ENCODE data around the gene GABRG3.
"Not testable (repeated sequence)": the region's sequence is repeated elsewhere in the genome, so short reads cannot be mapped to it uniquely, and the experiment has no call there.

Gene GABRG3

DNA sequence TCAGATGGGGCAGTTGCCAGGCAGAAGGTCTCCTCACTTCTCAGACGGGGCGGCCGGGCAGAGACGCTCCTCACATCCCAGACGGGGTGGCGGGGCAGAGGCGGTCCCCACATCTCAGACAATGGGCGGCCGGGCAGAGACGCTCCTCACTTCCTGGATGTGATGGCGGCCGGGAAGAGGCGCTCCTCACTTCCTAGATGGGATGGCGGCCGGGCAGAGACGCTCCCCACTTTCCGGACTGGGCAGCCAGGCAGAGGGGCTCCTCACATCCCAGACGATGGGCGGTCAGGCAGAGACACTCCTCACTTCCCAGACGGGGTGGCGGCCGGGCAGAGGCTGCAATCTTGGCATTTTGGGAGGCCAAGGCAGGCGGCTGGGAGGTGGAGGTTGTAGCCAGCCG lies 33.2 kb downstream of the GABRG3 start:
- H3K27me3 ChIP-seq (ENCODE audit: control insufficient read depth, insufficient read depth, low read length); H3K9me3 ChIP-seq (ENCODE audit: control insufficient read depth, insufficient read depth, low read length); H3K4me1 ChIP-seq (ENCODE audit: control insufficient read depth, insufficient read depth, low read length); H3K36me3 ChIP-seq (ENCODE audit: control insufficient read depth, insufficient read depth, low read length); H3K4me3 ChIP-seq (ENCODE audit: low read depth, low read length); H3K9ac ChIP-seq (ENCODE audit: low read depth, low read length): not testable (repeated sequence)

DNA sequence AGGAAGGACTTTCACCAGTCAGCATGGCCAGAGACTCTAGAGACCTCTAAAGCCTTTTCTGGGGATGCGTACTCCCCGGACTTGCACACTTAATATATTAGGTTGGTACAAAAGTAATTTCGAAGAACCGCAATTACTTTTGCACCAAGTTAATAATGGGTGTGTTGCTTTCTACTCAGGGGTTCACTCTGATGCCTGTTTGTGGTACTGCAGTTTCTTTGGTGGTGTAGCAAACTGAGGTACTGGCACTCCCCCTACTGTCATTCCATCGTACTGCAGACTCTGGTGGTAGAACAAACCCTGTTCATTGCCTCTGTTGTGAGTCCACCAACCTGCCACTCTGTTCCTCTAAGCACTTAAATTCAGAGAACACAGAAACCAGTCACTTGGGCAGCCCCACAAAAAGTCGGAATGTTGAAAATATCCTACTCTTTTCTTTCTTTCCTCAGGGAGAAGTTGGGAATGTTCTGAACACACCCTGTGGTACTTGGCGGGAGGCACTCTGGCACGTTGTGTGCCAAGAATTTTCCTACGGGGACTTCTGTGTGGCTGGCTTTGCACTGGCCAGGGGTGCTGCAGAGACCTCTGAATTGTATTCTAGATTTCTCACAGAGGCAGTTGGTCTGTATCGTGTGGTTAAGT lies 46.3 kb downstream of the GABRG3 start:
- Histone ChIP-seq H3K4me3 (ENCODE audit: low read depth, low read length) (no peak overlapping the region), H3K9ac (ENCODE audit: low read depth, low read length) (no peak overlapping the region), H3K36me3 (ENCODE audit: control insufficient read depth, insufficient read depth, low read length) (no peaks in the 10 kb centered on the region), H3K4me1 (ENCODE audit: control insufficient read depth, insufficient read depth, low read length) (no peaks in the 10 kb centered on the region), H3K27me3 (ENCODE audit: control insufficient read depth, insufficient read depth, low read length) (no peaks in the 10 kb centered on the region), H3K9me3 (ENCODE audit: control insufficient read depth, insufficient read depth, low read length) (no peaks in the 10 kb centered on the region)

DNA sequence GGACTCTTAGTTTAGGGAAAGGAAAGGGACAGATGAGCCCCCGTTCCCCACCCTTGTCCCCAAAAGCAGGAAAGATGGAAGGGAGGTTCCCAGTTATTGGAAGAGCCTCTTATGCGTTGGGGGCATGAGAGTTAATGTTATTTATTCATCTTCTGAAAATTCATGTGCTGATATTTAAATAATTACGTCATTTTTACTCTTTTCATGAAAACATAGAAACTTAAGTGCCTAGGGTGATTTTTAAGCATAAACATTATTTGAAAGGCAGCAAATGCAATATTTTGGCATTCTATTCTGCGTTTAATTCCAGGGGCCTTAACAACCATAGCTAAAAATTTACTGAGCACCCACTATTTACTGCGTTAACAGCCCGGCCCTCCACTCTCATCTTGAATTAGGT lies 48.7 kb downstream of the GABRG3 start:
- Histone ChIP-seq H3K27me3 (ENCODE audit: control insufficient read depth, insufficient read depth, low read length) (no peaks in the 10 kb centered on the region), H3K9me3 (ENCODE audit: control insufficient read depth, insufficient read depth, low read length) (no peaks in the 10 kb centered on the region), H3K36me3 (ENCODE audit: control insufficient read depth, insufficient read depth, low read length) (no peaks in the 10 kb centered on the region), H3K9ac (ENCODE audit: low read depth, low read length) (no peak overlapping the region), H3K4me1 (ENCODE audit: control insufficient read depth, insufficient read depth, low read length) (no peaks in the 10 kb centered on the region), H3K4me3 (ENCODE audit: low read depth, low read length) (no peak overlapping the region)

DNA sequence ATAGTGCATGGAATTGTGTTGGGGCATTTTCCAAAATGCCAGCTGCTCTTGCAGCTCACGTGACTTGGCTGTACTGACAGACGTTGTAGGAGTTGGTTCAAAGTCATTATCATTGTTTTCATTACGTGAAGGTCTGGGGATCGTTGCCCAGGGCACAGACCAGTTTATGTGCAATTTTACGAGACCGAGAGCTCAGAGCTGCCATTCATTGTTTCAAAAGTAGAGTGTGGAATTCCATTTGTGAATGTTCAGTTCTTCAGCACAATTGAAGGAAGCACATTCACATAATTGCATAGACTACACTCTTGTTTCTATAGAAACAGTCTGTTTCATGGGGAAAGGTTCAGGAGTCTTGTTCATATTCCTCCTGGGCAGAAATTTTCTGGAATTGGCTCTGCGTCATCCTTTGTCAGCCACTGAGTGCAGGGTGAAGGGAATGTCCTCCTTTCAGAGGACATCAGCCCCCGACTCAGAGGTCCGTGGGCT lies 54.5 kb downstream of the GABRG3 start:
- no peaks in the 10 kb centered on the region for H3K9me3 ChIP-seq (ENCODE audit: control insufficient read depth, insufficient read depth, low read length)
- H3K27me3 ChIP-seq (ENCODE audit: control insufficient read depth, insufficient read depth, low read length), result no peaks in the 10 kb centered on the region
- H3K36me3 ChIP-seq (ENCODE audit: control insufficient read depth, insufficient read depth, low read length), result no peaks in the 10 kb centered on the region
- H3K9ac ChIP-seq (ENCODE audit: low read depth, low read length), result no peak overlapping the region
- H3K4me1 ChIP-seq (ENCODE audit: control insufficient read depth, insufficient read depth, low read length), result peaks cover 6% of the 10 kb centered on the region
- H3K4me3 ChIP-seq (ENCODE audit: low read depth, low read length), result no peak overlapping the region

DNA sequence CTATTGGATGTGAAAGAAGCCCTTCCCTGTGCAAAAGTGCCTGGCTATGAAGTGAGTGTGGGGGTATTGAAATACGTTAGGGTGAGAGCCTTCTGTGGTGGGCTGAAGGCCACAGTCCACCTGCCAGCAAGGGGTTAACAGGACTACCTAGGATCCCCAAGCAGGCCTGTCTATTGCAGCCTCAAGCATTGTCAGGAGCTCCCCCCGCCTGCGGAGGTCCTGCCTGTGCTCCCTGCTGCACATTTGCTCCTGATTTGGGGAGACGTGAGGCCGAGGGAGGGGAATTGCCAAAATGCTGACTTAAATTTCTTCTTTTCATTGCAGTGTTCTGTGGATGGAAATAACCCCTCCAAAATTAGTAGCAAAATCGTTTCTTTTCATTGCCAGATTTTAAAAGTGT lies 56.2 kb downstream of the GABRG3 start:
- Histone ChIP-seq H3K9ac (ENCODE audit: low read depth, low read length) (no peak overlapping the region), H3K4me1 (ENCODE audit: control insufficient read depth, insufficient read depth, low read length) (peaks cover 6% of the 10 kb centered on the region), H3K36me3 (ENCODE audit: control insufficient read depth, insufficient read depth, low read length) (no peaks in the 10 kb centered on the region), H3K9me3 (ENCODE audit: control insufficient read depth, insufficient read depth, low read length) (no peaks in the 10 kb centered on the region), H3K27me3 (ENCODE audit: control insufficient read depth, insufficient read depth, low read length) (no peaks in the 10 kb centered on the region), H3K4me3 (ENCODE audit: low read depth, low read length) (no peak overlapping the region)

DNA sequence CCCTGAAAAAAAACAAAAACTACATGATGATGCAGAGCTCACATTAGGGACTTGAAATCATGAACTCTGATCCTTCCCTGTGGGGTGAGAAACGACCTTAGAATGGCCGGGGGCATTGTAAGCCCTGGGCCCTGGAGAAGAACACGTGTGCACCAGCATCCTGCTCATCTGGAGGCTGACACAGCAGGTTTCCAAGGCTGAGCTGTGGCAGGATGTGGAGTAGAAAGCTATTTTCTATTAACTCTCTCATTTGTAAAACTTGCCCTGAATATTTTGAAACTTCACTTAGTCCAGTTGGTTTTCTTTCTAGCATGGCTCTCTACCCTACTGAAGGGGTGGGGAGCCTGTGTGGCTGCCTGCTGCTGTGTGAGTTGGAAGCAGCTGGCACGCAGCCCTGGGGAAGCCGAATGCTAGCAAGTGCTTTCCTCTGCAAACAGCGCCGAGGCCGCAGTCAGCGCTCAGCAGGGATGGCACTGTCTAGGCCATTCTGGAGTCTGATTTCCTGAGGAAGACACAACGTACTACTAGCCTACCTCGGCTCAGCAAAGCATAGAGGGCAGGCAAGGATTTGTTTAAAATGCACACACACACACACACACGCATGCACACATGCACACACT lies 58.0 kb downstream of the GABRG3 start:
- no peak overlapping the region for H3K4me3 ChIP-seq (ENCODE audit: low read depth, low read length)
- H3K9me3 ChIP-seq (ENCODE audit: control insufficient read depth, insufficient read depth, low read length), result no peaks in the 10 kb centered on the region
- H3K36me3 ChIP-seq (ENCODE audit: control insufficient read depth, insufficient read depth, low read length), result no peaks in the 10 kb centered on the region
- H3K27me3 ChIP-seq (ENCODE audit: control insufficient read depth, insufficient read depth, low read length), result no peaks in the 10 kb centered on the region
- H3K9ac ChIP-seq (ENCODE audit: low read depth, low read length), result no peak overlapping the region
- peaks cover 6% of the 10 kb centered on the region for H3K4me1 ChIP-seq (ENCODE audit: control insufficient read depth, insufficient read depth, low read length)

DNA sequence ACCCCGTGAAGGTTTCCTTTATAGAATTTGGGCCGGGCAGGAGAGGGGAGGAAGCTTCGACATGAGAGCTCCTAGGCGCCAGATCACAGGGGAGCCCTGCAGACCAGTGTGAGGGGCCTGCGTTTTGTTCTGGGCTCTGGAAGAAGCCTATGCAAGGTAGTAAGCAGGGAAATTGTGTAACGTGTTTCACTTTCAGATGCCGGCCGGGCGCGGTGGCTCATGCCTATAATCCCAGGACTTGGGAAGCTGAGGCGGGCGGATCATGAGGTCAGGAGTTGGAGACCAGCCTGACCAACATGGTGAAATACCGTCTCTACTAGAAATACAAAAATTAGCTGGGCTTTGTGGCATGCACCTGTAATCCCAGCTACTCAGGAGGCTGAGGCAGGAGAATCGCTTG lies 65.2 kb downstream of the GABRG3 start:
- Histone ChIP-seq H3K36me3 (ENCODE audit: control insufficient read depth, insufficient read depth, low read length) (no peaks in the 10 kb centered on the region), H3K9me3 (ENCODE audit: control insufficient read depth, insufficient read depth, low read length) (no peaks in the 10 kb centered on the region), H3K9ac (ENCODE audit: low read depth, low read length) (no peak overlapping the region), H3K4me3 (ENCODE audit: low read depth, low read length) (no peak overlapping the region), H3K27me3 (ENCODE audit: control insufficient read depth, insufficient read depth, low read length) (no peaks in the 10 kb centered on the region), H3K4me1 (ENCODE audit: control insufficient read depth, insufficient read depth, low read length) (no peaks in the 10 kb centered on the region)

DNA sequence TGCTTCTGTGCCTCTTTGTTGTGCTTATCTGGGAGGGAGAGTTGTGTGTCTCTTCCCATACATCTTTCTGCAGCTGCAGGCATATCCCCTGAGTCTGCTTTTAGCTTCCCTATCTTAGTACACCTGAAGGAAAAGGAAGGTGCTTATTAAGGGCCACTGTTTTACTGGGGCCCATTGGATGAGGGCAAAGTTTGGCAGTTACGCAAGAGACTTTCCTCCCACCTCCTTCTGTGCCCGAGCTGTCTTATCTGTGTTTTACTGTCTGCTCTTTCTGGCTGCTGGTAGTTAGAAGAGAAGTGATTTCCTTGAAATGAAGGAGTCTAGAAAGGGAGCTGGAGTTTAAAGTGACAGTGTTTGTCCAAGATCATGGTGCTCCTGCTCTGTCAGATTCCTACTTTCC lies 66.5 kb downstream of the GABRG3 start:
- H3K9me3 ChIP-seq (ENCODE audit: control insufficient read depth, insufficient read depth, low read length), result no peaks in the 10 kb centered on the region
- H3K36me3 ChIP-seq (ENCODE audit: control insufficient read depth, insufficient read depth, low read length), result no peaks in the 10 kb centered on the region
- no peak overlapping the region for H3K9ac ChIP-seq (ENCODE audit: low read depth, low read length)
- no peaks in the 10 kb centered on the region for H3K4me1 ChIP-seq (ENCODE audit: control insufficient read depth, insufficient read depth, low read length)
- no peak overlapping the region for H3K4me3 ChIP-seq (ENCODE audit: low read depth, low read length)
- H3K27me3 ChIP-seq (ENCODE audit: control insufficient read depth, insufficient read depth, low read length), result no peaks in the 10 kb centered on the region

DNA sequence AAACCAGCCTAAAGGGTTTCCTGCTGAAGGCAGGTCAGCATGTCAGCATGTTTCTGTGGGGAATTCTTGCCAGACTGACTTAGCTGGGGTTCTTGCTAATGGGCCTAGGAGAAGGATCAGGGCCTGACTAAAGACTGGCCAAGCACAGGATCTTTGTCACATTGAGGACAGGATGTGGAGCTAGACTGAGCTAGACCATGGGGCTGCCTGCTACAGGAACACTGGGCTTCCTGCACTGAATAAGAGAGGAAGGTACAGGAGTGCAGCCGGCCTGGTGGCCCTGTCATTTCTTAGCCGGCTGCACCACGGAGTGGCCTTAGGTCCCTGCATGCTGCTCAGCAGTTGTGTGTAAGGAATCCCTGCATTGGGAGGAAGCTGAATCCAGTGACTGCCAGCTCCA lies 68.2 kb downstream of the GABRG3 start:
- Histone ChIP-seq H3K4me1 (ENCODE audit: control insufficient read depth, insufficient read depth, low read length) (no peaks in the 10 kb centered on the region), H3K9me3 (ENCODE audit: control insufficient read depth, insufficient read depth, low read length) (no peaks in the 10 kb centered on the region), H3K27me3 (ENCODE audit: control insufficient read depth, insufficient read depth, low read length) (no peaks in the 10 kb centered on the region), H3K9ac (ENCODE audit: low read depth, low read length) (no peak overlapping the region), H3K36me3 (ENCODE audit: control insufficient read depth, insufficient read depth, low read length) (no peaks in the 10 kb centered on the region), H3K4me3 (ENCODE audit: low read depth, low read length) (no peak overlapping the region)

DNA sequence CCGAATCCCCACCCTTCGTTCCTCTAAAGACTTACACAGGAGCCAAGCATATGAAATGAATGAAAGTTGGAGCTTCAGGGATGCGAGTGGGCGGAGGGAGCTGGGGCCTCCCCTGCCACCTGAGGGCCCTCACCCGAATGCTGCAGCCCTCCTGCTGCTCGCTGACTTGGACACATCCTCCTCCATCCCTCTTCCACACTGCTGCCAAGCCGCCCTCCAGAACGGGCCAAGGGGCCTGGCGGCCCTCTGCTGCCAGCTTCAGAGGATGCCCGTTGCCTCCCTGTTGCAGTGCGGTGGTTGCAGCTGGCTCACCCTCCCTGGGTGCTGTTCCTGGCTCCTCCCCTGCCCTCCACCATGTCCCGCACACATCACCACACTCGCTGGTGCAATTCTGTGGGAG lies 71.2 kb downstream of the GABRG3 start:
- no peaks in the 10 kb centered on the region for H3K9me3 ChIP-seq (ENCODE audit: control insufficient read depth, insufficient read depth, low read length)
- no peaks in the 10 kb centered on the region for H3K27me3 ChIP-seq (ENCODE audit: control insufficient read depth, insufficient read depth, low read length)
- no peak overlapping the region for H3K9ac ChIP-seq (ENCODE audit: low read depth, low read length)
- H3K36me3 ChIP-seq (ENCODE audit: control insufficient read depth, insufficient read depth, low read length), result no peaks in the 10 kb centered on the region
- no peak overlapping the region for H3K4me3 ChIP-seq (ENCODE audit: low read depth, low read length)
- H3K4me1 ChIP-seq (ENCODE audit: control insufficient read depth, insufficient read depth, low read length), result no peaks in the 10 kb centered on the region

DNA sequence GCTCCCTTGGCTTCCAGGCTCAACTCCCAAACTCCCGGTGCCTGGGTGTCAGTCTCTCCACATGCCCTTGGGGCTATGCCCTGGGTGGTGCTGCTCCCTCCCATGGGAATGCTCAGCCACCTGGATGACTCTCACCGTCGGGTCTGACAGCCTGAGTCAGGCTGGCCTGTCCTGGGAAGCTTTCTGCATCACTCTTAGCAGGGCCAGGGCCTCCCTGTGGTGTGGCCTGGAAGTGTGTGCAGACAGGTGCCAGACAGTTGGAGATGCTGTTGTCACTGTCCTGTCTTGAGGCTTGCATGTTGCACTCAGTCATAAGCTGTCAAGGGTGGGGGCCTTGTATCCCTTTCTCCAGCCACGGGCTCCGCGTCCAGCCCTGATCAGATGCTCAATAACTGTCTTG lies 71.7 kb downstream of the GABRG3 start:
- no peaks in the 10 kb centered on the region for H3K36me3 ChIP-seq (ENCODE audit: control insufficient read depth, insufficient read depth, low read length)
- no peak overlapping the region for H3K4me3 ChIP-seq (ENCODE audit: low read depth, low read length)
- no peaks in the 10 kb centered on the region for H3K4me1 ChIP-seq (ENCODE audit: control insufficient read depth, insufficient read depth, low read length)
- no peak overlapping the region for H3K9ac ChIP-seq (ENCODE audit: low read depth, low read length)
- no peaks in the 10 kb centered on the region for H3K9me3 ChIP-seq (ENCODE audit: control insufficient read depth, insufficient read depth, low read length)
- no peaks in the 10 kb centered on the region for H3K27me3 ChIP-seq (ENCODE audit: control insufficient read depth, insufficient read depth, low read length)

DNA sequence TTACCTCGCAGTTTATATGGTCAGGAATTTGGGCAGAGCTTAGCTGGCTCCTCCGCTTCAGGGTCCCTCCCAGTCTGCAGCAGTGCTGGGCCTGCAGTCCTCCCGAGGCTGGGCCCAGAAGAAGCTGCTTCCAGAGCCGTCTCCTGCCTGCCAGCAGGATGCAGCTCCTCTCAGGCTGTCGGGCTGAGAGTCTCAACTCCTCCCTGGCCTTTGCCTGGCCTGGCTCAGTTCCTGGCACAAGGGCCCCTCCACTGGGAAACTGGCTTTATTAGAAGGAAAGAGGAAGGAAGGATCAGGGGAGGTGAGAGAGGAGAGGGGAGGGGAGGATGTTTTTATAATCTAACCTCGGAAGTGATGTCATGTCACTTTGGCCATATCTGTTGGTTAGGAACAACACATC lies 72.8 kb downstream of the GABRG3 start:
- Histone ChIP-seq H3K9me3 (ENCODE audit: control insufficient read depth, insufficient read depth, low read length) (no peaks in the 10 kb centered on the region), H3K36me3 (ENCODE audit: control insufficient read depth, insufficient read depth, low read length) (no peaks in the 10 kb centered on the region), H3K4me1 (ENCODE audit: control insufficient read depth, insufficient read depth, low read length) (no peaks in the 10 kb centered on the region), H3K4me3 (ENCODE audit: low read depth, low read length) (no peak overlapping the region), H3K9ac (ENCODE audit: low read depth, low read length) (no peak overlapping the region), H3K27me3 (ENCODE audit: control insufficient read depth, insufficient read depth, low read length) (no peaks in the 10 kb centered on the region)
